SK-N-MC (cell line): Measurements from ENCODE around the gene SARNP.

Source experiments
- FOXP2 ChIP-seq: optimal IDR thresholded peaks from 2 replicates; pipeline ENCODE3; 2011; ENCODE audit warnings: mild to moderate bottlenecking, moderate library complexity; ENCODE audit not compliant: insufficient read depth; ENCODE audit errors: extremely low read length, control extremely low read depth
- POLR2AphosphoS5 ChIP-seq: IDR thresholded peaks from 2 replicates; pipeline ENCODE4 v1.6.1; 2012; ENCODE audit warnings: mild to moderate bottlenecking, low read depth, low read length, borderline replicate concordance

GRCh38 chr12:55708695-55709233 lies 108.8 kb downstream of the SARNP start:
- TF ChIP-seq FOXP2 (no peak), POLR2AphosphoS5 (no peak)
